Fibroblast of skin of scalp (primary cell): ENCODE measurements around the gene MTUS2.

ENCODE experiments used
- DNase-seq: peaks from one replicate; pipeline ENCODE4 v3.0.0-alpha.2; 2013

The MTUS2 gene

GRCh38 chr13:29255567-29255966 lies 435.4 kb downstream of the MTUS2 start:
- no peak for DNase-seq

DNA sequence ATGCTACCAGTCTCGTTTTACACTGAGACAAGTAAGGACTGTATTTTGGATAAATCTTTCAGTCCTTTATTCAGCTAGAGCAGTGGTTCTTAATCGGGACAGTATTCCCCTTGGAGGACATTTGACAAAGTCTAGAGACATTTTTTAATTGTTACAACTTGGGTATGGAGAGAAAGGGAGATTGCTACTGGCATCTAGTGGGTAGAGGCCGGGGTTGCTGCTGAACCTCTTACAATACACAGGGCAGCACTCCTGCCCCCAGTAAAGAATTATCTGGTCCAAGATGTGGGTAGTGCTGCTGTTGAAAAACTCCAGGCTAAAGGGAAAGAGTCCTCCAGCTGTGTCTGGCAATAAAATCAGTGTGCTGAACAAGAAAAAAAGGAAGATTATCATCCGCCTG lies 440.5 kb downstream of the MTUS2 start:
- DNase-seq: no peak

DNA sequence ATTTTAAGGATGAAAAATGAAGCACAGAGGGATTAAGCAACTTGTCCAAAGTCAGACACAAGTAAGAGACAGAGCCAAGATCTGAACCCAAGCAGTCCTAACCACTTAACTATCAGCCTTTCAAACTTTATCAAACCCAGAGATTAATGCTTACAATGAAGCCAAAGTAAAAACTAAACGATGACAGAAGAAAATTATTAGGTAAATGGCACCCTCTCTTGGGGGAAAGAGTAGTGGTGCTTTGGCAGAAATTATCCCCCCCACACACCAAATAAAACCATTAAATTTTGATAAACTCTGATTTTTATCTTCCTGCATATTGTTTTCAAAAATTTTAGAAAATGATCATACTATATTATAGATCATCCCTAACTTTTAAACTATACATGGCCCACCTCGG lies 446.1 kb downstream of the MTUS2 start:
- DNase-seq: no peak

DNA sequence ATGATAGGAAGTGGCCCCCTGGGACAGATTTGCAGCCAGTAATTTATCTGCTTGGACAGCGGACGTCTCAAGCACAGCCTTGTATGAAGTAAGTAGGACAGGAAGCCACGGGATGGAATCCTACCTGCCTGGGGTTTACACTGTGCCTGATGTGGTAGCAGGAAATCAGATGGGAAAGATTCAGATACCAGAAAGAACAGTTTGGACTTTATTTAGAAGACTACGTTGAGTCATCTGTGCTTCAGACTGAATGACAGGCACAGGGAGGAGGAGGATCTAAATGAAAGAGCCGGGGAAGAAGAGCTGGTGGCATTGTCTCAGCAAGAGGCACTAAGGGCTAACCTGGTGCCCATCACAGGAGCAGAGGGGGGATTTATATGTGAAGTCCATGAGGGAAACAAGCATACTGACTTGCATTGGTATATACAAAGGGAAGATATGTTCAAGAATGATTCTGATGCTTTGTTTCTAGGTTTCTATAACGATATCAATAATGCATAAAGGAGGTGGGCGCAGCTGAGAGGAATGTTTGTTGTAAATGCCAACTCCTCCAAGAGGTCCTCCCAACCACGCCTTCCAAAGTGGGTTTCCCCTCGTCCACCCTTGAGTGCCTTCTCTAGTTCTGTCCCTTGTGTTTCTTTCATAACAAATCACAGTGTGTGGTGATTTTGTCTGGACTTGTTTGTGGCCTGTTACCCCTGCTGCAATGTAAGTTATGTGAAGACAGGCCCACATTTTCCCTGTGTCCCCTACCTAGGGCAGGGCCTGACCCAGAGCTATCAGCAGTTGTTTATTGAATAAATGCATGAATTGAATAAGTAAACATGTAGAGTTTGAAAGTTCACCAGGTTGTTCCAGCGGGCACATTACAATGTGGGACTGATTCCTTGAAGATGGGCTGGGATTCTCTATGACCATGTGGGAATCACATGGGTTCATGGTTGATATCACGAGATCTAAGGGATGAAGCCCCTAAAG lies 446.9 kb downstream of the MTUS2 start:
- no peak for DNase-seq

DNA sequence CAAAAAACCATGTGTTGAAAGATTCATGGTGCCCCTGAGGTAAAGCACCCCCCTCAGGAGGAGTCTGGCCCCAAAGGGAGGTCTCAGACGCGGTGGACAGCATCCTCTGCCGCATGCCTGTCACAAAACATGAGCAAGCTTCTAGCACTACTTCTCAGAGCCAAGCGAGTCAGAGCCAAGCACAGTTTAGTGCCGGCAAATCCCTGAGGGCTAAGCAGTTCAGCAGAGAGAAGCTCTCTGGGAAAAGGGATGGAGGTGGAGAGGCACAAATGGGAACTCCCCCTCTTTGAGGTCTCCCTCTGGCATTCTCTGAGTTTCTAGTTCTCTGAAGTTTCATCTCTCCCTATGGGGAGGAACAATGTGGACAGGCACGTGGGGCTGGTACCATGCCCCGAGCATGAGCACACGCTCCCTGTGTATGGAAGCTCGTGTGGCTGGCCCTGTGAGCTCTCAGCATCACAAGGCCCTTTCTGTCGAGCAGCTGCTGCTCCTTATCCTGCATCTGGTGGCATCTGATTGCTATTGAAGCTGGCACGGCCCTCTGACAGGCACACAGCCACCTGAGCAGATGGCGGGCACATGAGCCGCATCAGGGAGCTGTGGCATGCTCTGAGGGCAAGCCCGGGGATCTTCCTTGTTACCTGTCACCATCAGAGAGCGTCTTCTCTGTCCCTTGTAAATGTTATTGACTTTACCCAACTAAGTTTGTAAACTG lies 450.3 kb downstream of the MTUS2 start:
- DNase-seq: no peak

- DNase-seq: no peak
These were observed 451.5 kb downstream of the MTUS2 start for GRCh38 chr13:29271606-29272005.

DNA sequence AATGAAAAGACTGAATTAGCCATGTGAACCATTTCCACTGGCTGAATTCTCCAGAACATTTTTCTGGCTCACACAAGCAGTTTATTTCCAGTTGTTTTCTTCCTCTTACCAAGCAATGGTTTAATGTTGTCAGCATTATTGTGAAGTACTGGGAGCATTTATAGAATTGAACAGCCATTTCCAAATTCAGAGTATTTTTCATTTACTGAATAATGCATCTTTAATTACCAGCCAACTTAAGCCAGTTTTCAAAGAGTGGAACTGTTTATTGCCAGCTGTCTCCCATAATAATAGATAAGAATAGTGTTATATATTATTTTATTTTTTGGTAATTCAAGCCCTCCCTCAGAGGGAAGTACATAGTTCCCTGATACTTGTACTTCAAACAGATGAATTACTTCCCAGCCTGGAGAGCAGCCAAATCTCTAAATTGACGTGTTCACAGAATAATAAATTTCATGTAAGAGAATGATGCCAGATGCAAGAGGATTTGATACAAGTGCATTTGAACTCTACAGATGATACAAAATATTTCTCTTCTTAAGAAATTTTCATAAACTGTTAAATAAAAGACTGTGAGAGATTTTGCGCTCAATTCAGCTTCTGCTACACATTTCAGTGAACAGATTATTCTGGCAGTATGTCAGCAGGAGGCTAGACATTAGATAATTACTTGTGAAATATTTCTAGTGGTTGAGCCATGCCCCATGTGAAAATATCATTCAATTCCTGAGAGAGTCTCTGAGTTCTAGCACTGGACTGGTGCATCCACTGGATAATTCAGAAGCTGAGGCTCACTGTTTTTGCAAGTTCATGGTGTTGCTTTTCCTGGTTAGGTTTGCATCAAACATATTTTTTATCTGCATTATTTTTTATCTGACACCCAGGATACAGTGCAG lies 459.5 kb downstream of the MTUS2 start:
- DNase-seq: no peak

- no peak for DNase-seq
These were observed 461.9 kb downstream of the MTUS2 start for GRCh38 chr13:29281932-29282495.

- DNase-seq: no peak
These were observed 464.6 kb downstream of the MTUS2 start for GRCh38 chr13:29284726-29285125.

- no peak for DNase-seq
These were observed 467.1 kb downstream of the MTUS2 start for GRCh38 chr13:29287237-29287636.

DNA sequence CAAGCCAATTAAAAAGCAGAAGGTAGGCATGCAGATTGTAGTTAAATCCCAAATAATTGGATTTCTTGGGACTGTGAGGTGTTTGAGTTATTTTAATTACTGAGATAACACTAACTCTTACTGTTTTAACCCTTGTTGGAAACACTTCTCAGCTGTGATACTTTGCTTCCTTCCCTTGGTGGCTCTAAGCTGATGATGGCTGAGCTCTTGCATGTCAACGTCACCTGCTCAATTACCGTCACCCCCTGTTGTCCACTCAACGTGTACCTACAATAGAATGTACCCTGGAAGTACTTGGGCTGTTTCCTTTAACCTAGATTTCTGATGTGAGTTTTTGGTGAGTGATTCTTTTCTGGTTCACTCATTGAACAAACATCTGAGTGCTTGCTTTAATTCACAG lies 471.9 kb downstream of the MTUS2 start:
- DNase-seq: no peak

DNA sequence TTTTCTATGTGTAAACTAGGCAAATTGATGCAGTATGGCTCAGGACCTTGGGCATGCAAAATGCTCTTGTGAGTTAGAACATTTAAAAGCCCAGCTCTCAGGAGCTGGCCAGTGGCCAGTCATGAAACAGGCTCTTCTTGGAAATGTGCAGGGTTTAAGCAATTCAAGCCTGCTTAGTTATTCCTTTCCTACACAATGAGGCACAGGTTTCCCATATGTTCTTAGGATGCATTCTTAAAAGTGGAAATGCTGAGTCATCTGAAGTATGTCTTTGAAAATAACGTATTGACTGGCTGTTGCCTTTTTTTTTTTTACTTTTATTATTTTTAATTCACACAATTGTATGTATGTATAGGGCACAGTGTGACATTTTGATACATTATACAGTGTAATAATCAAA lies 474.7 kb downstream of the MTUS2 start:
- DNase-seq: peak; percentile 2

- DNase-seq: no peak
These were observed 480.9 kb downstream of the MTUS2 start for GRCh38 chr13:29301027-29301426.

- DNase-seq: no peak
These were observed 484.0 kb downstream of the MTUS2 start for GRCh38 chr13:29304148-29304547.

GRCh38 chr13:29310806-29311205 lies 490.7 kb downstream of the MTUS2 start:
- no peak for DNase-seq

DNA sequence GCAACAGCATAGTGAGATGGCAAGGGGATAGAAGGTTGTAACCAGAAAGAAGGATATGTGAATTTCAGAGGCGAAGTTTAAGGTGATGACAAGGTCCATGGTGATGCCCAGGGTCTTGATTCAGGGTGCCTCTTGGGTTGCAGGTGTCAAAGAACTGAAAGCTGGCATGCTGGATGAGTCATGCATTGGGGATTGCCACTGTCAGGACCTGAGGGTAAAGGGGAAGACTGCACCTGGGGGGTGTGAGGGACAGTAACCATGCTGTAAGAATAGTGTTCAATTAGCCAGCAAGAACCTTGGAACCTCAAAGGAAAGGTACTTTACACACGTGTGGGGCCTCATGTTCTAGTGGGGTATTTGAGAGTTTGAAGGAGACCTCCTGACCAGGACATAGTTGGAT lies 495.7 kb downstream of the MTUS2 start:
- DNase-seq: no peak

DNA sequence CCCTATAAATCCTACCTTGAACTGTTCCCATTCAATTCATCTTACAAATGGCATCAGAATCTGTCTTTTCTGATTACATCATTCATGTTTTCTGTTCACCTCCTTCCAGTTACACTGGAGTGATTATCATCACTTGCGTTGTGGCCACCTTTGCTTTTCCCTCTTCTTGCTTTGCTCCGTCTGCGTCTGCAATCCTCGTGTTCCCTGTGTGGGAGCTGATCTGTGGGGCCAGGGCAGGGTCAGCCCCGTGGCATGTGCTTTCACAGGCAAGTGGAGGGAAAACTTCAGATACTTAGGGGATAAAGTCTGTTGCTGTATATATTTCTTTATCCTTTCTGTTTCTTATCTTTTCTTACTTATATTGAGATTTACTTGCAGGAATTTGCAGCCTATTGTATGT lies 497.7 kb downstream of the MTUS2 start:
- no peak for DNase-seq

- DNase-seq: no peak
These were observed 498.6 kb downstream of the MTUS2 start for GRCh38 chr13:29318741-29319140.

- DNase-seq: no peak
These were observed 499.3 kb downstream of the MTUS2 start for GRCh38 chr13:29319451-29319850.

DNA sequence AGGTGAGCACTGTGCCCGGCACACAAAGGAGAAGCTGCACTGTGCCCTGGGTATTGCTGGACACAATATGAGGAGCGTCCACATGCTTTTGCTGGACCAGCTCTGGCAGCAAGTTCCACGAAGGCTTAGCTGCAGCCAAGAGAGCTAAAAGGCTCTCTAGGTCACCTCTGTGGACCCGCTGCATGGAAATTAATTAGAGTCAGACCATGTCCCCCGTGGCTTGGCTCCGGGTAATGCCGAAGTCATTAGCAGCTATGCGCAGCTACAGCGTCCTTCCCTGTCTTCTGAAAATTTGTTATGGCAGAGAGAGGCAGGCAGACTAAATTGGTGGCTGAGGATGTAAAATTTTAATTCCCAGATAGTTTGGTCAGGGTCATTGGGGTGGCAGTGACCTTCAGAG lies 503.8 kb downstream of the MTUS2 start:
- DNase-seq: no peak

DNA sequence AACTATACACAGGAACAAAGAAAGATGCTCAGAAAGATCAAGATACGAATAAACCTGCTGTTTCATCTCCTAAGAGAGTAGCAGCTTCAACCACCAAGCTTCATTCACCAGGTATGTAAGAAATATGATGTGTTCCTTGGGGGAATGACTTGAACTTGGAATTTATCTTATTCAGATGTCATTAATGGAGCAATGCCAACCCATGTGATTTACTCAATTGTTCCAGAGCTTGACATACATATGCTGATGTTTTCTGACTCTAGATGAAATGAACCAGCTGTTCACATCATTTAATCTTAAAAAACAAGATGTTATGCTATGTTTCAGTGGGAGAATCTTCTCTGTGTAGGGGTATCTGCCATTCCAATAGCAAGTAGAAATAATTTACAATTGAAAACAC lies 504.5 kb downstream of the MTUS2 start:
- no peak for DNase-seq

DNA sequence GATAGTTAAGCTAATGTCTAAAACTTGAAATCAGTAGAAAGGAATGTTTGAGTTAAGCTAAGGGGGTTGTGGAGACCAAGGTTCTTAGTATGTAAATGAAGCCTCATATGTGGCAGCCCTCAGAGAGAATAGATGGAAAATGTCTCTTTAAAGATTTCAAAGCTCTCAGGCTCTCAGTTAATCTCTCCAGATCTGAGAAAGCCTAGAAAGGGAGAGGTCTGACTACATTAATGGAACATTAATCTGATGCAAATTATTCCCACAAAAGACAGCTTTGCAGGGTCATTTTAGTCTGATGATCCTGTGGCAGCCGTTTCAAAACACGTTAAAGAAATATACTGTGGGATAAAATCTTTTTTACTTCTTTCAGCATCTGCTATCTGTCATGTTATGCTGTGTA lies 508.4 kb downstream of the MTUS2 start:
- no peak for DNase-seq

DNA sequence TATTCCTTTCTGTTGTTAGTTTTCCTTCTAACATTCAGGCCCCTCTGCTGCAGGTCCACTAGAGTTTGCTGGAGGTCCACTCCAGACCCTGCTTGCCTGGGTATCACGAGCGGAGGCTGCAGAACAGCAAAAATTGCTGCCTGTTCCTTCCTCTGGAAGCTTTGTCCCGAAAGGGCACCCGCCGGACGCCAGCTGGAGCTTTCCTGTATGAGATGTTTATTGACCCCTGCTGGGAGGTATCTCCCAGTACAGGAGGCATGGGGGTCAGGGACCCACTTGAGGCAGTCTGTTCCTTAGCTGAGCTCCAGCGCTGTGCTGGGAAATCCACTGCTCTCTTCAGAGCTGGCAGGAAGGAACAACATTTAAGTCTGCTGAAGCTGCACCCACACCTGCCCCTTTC lies 516.2 kb downstream of the MTUS2 start:
- DNase-seq: no peak
